Astrocyte (in vitro differentiated cells and primary cell): ENCODE results near the gene ARHGEF3. TPM values are rescaled to one million over a fixed set of nuclear protein-coding genes. Genes with fewer than 3 reads are reported as not detected.

Source experiments
- DNase-seq: peaks from one replicate; pipeline ENCODE4 v3.0.0-alpha.2; 2010; ENCODE audit warnings: low read depth
- FAIRE-seq: peaks from 2 replicates; lab custom pipeline; 2011; peaks lifted over from hg19 to GRCh38; lab: Jason Lieb, UNC
- H2AFZ ChIP-seq: 2 replicates; pipeline ENCODE4 v1.6.0; 2012; ENCODE audit warnings: low read depth, low read length, inconsistent platforms
- H3K27ac ChIP-seq: 2 replicates; pipeline ENCODE4 v1.5.1; 2011; ENCODE audit warnings: low read depth, low read length, inconsistent platforms
- H3K27me3 ChIP-seq: 2 replicates; pipeline ENCODE4 v1.6.0; 2011; ENCODE audit warnings: low read length, inconsistent platforms; ENCODE audit not compliant: insufficient read depth
- H3K36me3 ChIP-seq: 2 replicates; pipeline ENCODE4 v1.5.1; 2011; ENCODE audit warnings: low read length, inconsistent platforms; ENCODE audit not compliant: insufficient read depth
- H3K4me1 ChIP-seq: 2 replicates; pipeline ENCODE4 v1.5.1; 2011; ENCODE audit warnings: low read length, inconsistent platforms; ENCODE audit not compliant: insufficient read depth
- H3K4me2 ChIP-seq: 2 replicates; pipeline ENCODE4 v1.6.0; 2012; ENCODE audit warnings: low read length, inconsistent platforms
- H3K4me3 ChIP-seq: 2 replicates; pipeline ENCODE4 v1.5.1; 2011; ENCODE audit warnings: low read depth, mild to moderate bottlenecking, low read length, inconsistent platforms; ENCODE audit not compliant: insufficient read depth
- H3K79me2 ChIP-seq: 2 replicates; pipeline ENCODE4 v1.6.0; 2012; ENCODE audit warnings: mild to moderate bottlenecking, low read length, inconsistent platforms; ENCODE audit not compliant: insufficient read depth
- H3K9ac ChIP-seq: 2 replicates; pipeline ENCODE4 v1.6.0; 2012; ENCODE audit warnings: mild to moderate bottlenecking, low read length, inconsistent platforms
- H3K9me3 ChIP-seq: 2 replicates; pipeline ENCODE4 v1.5.1; 2012; ENCODE audit warnings: low read depth, mild to moderate bottlenecking, low read length, inconsistent platforms; ENCODE audit not compliant: insufficient read depth
- H4K20me1 ChIP-seq: 2 replicates; pipeline ENCODE4 v1.6.0; 2012; ENCODE audit warnings: low read length, inconsistent platforms; ENCODE audit not compliant: insufficient read depth
- H3K27ac Mint-ChIP-seq: one replicate; pipeline ENCODE4 v1.8.0; 2021; ENCODE audit warnings: mild to moderate bottlenecking, mixed read lengths; ENCODE audit not compliant: unreplicated experiment
- H3K27me3 Mint-ChIP-seq: one replicate; pipeline ENCODE4 v1.8.0; 2021; ENCODE audit warnings: low read depth, mixed read lengths; ENCODE audit not compliant: unreplicated experiment
- H3K36me3 Mint-ChIP-seq: one replicate; pipeline ENCODE4 v1.8.0; 2021; ENCODE audit warnings: low read depth, mixed read lengths; ENCODE audit not compliant: unreplicated experiment
- H3K4me1 Mint-ChIP-seq: one replicate; pipeline ENCODE4 v1.8.0; 2021; ENCODE audit warnings: low read depth, mixed read lengths; ENCODE audit not compliant: unreplicated experiment
- H3K4me3 Mint-ChIP-seq: one replicate; pipeline ENCODE4 v1.8.0; 2021; ENCODE audit warnings: mild to moderate bottlenecking, moderate library complexity, mixed read lengths; ENCODE audit not compliant: unreplicated experiment
- H3K9me3 Mint-ChIP-seq: one replicate; pipeline ENCODE4 v1.8.0; 2021; ENCODE audit warnings: mild to moderate bottlenecking, mixed read lengths; ENCODE audit not compliant: unreplicated experiment
- CTCF ChIP-seq: IDR thresholded peaks from 2 replicates; pipeline ENCODE4 v1.5.1; 2011; ENCODE audit warnings: low read depth, mild to moderate bottlenecking, inconsistent platforms, low read length, moderate library complexity; ENCODE audit not compliant: insufficient read depth
- EZH2 ChIP-seq: IDR thresholded peaks from 2 replicates; pipeline ENCODE4 v1.6.1; 2012; ENCODE audit warnings: mild to moderate bottlenecking, low read length, inconsistent platforms; ENCODE audit not compliant: insufficient read depth
- total RNA-seq: library from RNA; stranded (reverse); gene quantifications from 2 replicates; pipeline ENCODE4 v1.2.1, GENCODE V29; 2021

ARHGEF3 gene
- total RNA-seq, 1 donor from 2014 or later = 14.9 TPM

GRCh38 chr3:56826831-56827722 is 25.3 kb upstream of the ARHGEF3 start:
- H3K4me1 Mint-ChIP-seq = peaks cover 18% of the 10 kb centered on the region
- no peak overlapping the region for H3K4me3 ChIP-seq
- no peak for TF ChIP-seq EZH2
- no peak for TF ChIP-seq CTCF
- no peak overlapping the region for H3K27ac Mint-ChIP-seq
- peaks cover 3% of the 10 kb centered on the region for H3K27me3 Mint-ChIP-seq
- no peaks in the 10 kb centered on the region for H3K36me3 Mint-ChIP-seq
- H3K9me3 ChIP-seq = no peaks in the 10 kb centered on the region
- no peak overlapping the region for H3K4me3 Mint-ChIP-seq
- H3K4me2 ChIP-seq = no peak overlapping the region
- H3K27ac ChIP-seq = no peak overlapping the region
- no peaks in the 10 kb centered on the region for H3K36me3 ChIP-seq
- no peak for FAIRE-seq
- DNase-seq = no peak
- H3K27me3 ChIP-seq = peaks cover 5% of the 10 kb centered on the region
- no peaks in the 10 kb centered on the region for H3K4me1 ChIP-seq
- no peaks in the 10 kb centered on the region for H4K20me1 ChIP-seq
- no peaks in the 10 kb centered on the region for H3K79me2 ChIP-seq
- no peak overlapping the region for H2AFZ ChIP-seq
- H3K9me3 Mint-ChIP-seq = peaks cover 2% of the 10 kb centered on the region
- no peak overlapping the region for H3K9ac ChIP-seq

- H3K9me3 ChIP-seq = no peaks in the 10 kb centered on the region
- Mint-ChIP-seq H3K9me3 (peaks cover under 1% of the 10 kb centered on the region), H3K36me3 (no peaks in the 10 kb centered on the region), H3K27ac (no peak overlapping the region), H3K4me3 (no peak overlapping the region), H3K27me3 (peaks cover 3% of the 10 kb centered on the region), H3K4me1 (peaks cover 18% of the 10 kb centered on the region)
- no peaks in the 10 kb centered on the region for H3K36me3 ChIP-seq
- no peak overlapping the region for H3K4me3 ChIP-seq
- H3K27ac ChIP-seq = no peak overlapping the region
- no peak for FAIRE-seq
- peaks cover 5% of the 10 kb centered on the region for H3K27me3 ChIP-seq
- no peaks in the 10 kb centered on the region for H3K4me1 ChIP-seq
- no peaks in the 10 kb centered on the region for H3K79me2 ChIP-seq
- H2AFZ ChIP-seq = no peak overlapping the region
- H4K20me1 ChIP-seq = no peaks in the 10 kb centered on the region
- no peak for DNase-seq
- TF ChIP-seq EZH2 = no peak
- TF ChIP-seq CTCF = no peak
- no peak overlapping the region for H3K4me2 ChIP-seq
- no peak overlapping the region for H3K9ac ChIP-seq
Observed at GRCh38 chr3:56825567-56826438, 24.1 kb upstream of the ARHGEF3 start.
